GM12878 (cell line): ENCODE results near the gene FAM229A. TPM values are rescaled to one million over a fixed set of nuclear protein-coding genes. Genes with fewer than 3 reads are reported as not detected.

Experiments
- ELK1 ChIP-seq: IDR thresholded peaks from 2 replicates; pipeline ENCODE4 v1.6.1; 2012; ENCODE audit warnings: low read depth, low read length, improper control_type of control experiment
- RELA ChIP-seq: fragments of 450-650 bp; IDR thresholded peaks from 2 replicates; pipeline ENCODE4 v1.8.0; 2014; ENCODE audit warnings: borderline replicate concordance; ENCODE audit not compliant: partially characterized antibody
- REST ChIP-seq: IDR thresholded peaks from 2 replicates; pipeline ENCODE4 v1.6.1; 2012; ENCODE audit warnings: mild to moderate bottlenecking, low read depth, low read length
- SKIL ChIP-seq: fragments of 450-650 bp; IDR thresholded peaks from 2 replicates; pipeline ENCODE4 v1.6.1; 2017; ENCODE audit warnings: mild to moderate bottlenecking, low read depth, inconsistent platforms; ENCODE audit not compliant: poor library complexity, severe bottlenecking
- ZNF592 ChIP-seq: fragments of 450-650 bp; IDR thresholded peaks from 2 replicates; pipeline ENCODE4 v1.6.1; 2017; ENCODE audit warnings: mild to moderate bottlenecking, moderate library complexity
- polyA plus RNA-seq, 11 experiments: library from polyadenylated mRNA; depleted of rRNA in 4 of 11; unstranded in 6 of 11; stranded (reverse) in 5 of 11; fragments of >200 nt; fragmentation: Nextera tagmentation in 4 of 11; fragmentation: Illumina TruSeq in 1 of 11; extraction: Ambion mirVana in 4 of 11; extraction: Trizol in 1 of 11; gene quantifications; 1 replicate in 1 of 11; 2 replicates in 10 of 11; pipeline versions ENCODE4 v1.2.1 to v1.2.3, GENCODE V29; 2011 to 2016; ENCODE audit warnings: inconsistent platforms in 2 of 11, missing spikeins in 2 of 11, low read depth in 1 of 11
- total RNA-seq, 4 experiments: library from RNA; depleted of rRNA in 3 of 4; stranded (reverse); fragments of >200 nt in 3 of 4; fragmentation: Illumina TruSeq in 1 of 4; extraction: Trizol in 1 of 4; gene quantifications; 2 replicates each; pipeline versions ENCODE4 v1.2.1 to v1.2.3, GENCODE V29; 2013 to 2021

FAM229A gene
- total and polyA plus RNA-seq, 10 of the 15 experiments (the other 5 are each of a cell fraction or from before 2014, with no cell fraction given): 0.02 to 5.3 (median 1.4) TPM; not detected in 1

DNA sequence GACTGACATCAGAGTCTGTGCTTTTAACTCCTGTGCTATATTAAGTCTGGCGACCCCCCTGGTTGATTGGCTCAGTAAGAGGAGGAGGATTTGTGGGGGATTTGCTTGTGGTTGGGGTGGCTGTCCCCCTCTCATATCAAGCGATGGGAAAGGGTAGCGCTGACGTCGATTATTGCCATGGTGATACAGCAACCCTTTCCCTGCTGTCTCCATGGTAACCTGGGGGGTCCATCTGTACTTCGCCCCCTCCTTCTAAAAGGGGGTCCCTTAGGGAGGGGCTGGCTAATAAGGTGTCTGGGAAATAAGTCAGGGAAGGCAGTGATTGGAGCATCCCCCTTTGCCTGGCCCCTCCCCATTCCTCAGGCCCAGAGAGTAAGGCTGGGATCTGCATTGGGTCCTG, 4.7 kb downstream of the FAM229A start (continued):
- no peak for TF ChIP-seq SKIL
- TF ChIP-seq REST: no peak
- no peak for TF ChIP-seq ELK1
- no peak for TF ChIP-seq RELA
- TF ChIP-seq ZNF592: no peak
